ENCODE results near the gene VRTN. TPM values are rescaled to one million over a fixed set of nuclear protein-coding genes. Genes with fewer than 3 reads are reported as not detected.

Gene VRTN
- total RNA-seq, 1 experiment from 2014 or later: not detected

DNA sequence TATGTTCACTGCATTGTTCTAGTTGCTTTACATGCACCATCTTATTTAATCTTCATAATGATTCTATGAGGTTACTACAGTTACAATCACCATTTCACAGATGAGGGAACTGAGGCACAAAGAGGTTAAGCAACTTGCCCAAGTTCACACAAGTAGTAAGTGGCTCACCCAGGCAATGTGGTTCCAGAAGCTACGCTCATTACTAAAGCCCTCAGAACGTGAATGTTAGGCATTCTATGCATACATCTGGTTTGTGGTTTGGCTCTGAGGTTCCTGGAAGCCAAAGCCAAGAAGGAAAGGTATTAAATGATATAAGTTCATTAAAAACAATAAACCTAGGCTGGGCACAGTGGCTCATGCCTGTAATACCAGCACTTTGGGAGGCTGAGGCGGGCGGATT, 14.4 kb upstream of the VRTN start:
- CTCF ChIA-PET: no interaction called here
- intact Hi-C loops (cut with micrococcal nuclease): no loop called here
- POLR2A ChIA-PET: no interaction called here
- BruUV-seq (replicated peaks): no TSS peak
- peak; percentile 37 for DNase-seq (ENCODE audit: unreplicated experiment)
- Mint-ChIP-seq H3K27me3 (ENCODE audit: insufficient read depth, unreplicated experiment) (peaks cover 12% of the 10 kb centered on the region), H3K4me1 (ENCODE audit: insufficient read depth, unreplicated experiment) (no peaks in the 10 kb centered on the region), H3K36me3 (ENCODE audit: insufficient read depth, unreplicated experiment) (no peaks in the 10 kb centered on the region), H3K4me3 (ENCODE audit: unreplicated experiment) (no peak overlapping the region), H3K27ac (ENCODE audit: low read depth, unreplicated experiment) (no peak overlapping the region), H3K9me3 (ENCODE audit: unreplicated experiment) (no peaks in the 10 kb centered on the region)
- TF ChIP-seq, protein P1, sequence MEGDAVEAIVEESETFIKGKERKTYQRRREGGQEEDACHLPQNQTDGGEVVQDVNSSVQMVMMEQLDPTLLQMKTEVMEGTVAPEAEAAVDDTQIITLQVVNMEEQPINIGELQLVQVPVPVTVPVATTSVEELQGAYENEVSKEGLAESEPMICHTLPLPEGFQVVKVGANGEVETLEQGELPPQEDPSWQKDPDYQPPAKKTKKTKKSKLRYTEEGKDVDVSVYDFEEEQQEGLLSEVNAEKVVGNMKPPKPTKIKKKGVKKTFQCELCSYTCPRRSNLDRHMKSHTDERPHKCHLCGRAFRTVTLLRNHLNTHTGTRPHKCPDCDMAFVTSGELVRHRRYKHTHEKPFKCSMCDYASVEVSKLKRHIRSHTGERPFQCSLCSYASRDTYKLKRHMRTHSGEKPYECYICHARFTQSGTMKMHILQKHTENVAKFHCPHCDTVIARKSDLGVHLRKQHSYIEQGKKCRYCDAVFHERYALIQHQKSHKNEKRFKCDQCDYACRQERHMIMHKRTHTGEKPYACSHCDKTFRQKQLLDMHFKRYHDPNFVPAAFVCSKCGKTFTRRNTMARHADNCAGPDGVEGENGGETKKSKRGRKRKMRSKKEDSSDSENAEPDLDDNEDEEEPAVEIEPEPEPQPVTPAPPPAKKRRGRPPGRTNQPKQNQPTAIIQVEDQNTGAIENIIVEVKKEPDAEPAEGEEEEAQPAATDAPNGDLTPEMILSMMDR (IDR thresholded peaks at IDR 0.05; ENCODE audit: unreplicated experiment): no peak

DNA sequence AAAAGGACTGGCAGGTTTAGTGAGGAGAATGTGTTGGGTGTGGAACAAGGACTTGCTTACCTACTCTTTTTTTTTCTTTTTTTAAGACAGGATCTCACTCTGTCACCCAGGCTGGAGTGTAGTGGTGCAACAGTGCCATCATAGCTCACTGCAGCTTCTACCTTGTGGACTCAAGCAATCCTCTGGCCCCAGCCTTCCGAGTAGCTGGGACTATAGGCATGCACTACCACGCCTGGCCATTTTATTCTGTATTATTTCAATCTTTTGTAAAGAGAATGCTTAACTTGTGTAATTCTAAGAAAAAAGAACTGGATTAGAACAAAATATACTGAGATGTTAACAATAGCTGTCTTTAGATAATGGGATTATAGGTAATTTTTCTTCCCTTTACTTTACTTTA, 1.9 kb upstream of the VRTN start:
- no peaks in the 10 kb centered on the region for H3K9me3 Mint-ChIP-seq (ENCODE audit: unreplicated experiment)
- ChIA-PET CTCF (interaction anchor here (1.0 kb wide), 1 partner anchor 143 kb away, joined by 6 read pairs; no protein-coding TSS in a partner anchor), POLR2A (interaction anchor here (0.5 kb wide), 1 partner anchor 417 kb away, joined by 3 read pairs; no protein-coding TSS in a partner anchor)
- intact Hi-C loops (cut with micrococcal nuclease): no loop called here
- no peaks in the 10 kb centered on the region for H3K36me3 Mint-ChIP-seq (ENCODE audit: insufficient read depth, unreplicated experiment)
- no peak overlapping the region for H3K4me3 Mint-ChIP-seq (ENCODE audit: unreplicated experiment)
- peaks cover 6% of the 10 kb centered on the region for H3K4me1 Mint-ChIP-seq (ENCODE audit: insufficient read depth, unreplicated experiment)
- BruUV-seq (replicated peaks): no TSS peak
- TF ChIP-seq, protein P1 (IDR thresholded peaks at IDR 0.05; ENCODE audit: unreplicated experiment): no peak
- no peak for DNase-seq (ENCODE audit: unreplicated experiment)
- H3K27me3 Mint-ChIP-seq (ENCODE audit: insufficient read depth, unreplicated experiment): peaks cover 22% of the 10 kb centered on the region
- H3K27ac Mint-ChIP-seq (ENCODE audit: low read depth, unreplicated experiment): no peak overlapping the region

DNA sequence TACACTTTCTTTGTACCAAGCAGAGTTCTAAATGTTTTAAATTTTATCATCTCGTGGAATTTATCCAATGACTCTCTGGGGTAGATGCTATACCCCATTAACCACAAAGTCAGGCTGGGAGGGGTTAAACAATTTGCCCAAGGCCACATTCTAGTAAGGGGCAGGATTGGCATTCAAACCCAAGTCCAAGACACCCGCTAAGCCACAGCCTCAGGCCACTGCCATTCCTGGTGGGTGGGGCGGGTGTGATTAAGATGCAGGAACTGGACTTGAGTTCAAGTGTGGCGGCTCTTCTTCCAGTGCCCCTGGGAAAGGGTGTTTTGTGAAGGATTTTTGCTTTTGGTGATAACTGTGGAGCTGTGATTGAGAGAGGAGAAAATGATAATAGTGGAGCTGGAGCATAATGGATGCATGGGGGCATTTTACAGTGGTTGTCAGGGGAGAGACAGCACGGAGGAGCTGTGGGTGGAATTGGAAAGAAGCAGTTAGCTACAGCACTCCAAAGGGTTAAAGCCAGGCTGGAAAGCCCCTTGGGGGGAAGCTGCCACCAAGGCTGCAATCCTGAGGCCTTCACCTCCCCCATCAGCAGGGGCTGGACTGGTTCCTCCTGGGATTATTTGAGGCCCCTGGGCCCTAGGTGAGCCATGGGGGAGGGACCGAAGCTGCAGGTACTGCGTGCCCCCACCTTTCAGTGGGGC, 1.0 kb upstream of the VRTN start:
- H3K27ac Mint-ChIP-seq (ENCODE audit: low read depth, unreplicated experiment): no peak overlapping the region
- POLR2A ChIA-PET: no interaction called here

DNA sequence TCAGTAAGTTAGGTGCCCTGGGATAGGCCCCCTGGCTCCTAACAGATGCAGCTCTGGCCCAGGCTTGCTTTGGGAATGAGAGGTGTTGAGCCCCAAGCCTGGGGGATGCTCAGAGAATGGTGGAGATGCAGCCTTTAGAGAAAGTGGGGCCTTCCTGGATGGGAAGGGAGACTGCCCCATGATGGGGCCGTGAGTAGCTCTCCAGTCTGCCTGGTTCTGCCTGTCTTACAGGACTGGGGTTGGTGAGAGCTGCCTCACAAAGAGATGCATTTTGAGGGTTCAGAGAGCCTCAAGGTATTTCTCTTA, 523 bp upstream of the VRTN start:
- ChIA-PET POLR2A (no interaction called here), CTCF (interaction anchor here (0.6 to 0.7 kb wide), 2 partner anchors 123 to 216 kb away, joined by 3 read pairs; no protein-coding TSS in a partner anchor)
- H3K4me1 Mint-ChIP-seq (ENCODE audit: insufficient read depth, unreplicated experiment): peaks cover 6% of the 10 kb centered on the region

More for the DNA sequence above, 1.0 kb upstream of the VRTN start:
- Mint-ChIP-seq H3K27me3 (ENCODE audit: insufficient read depth, unreplicated experiment) (peaks cover 31% of the 10 kb centered on the region), H3K9me3 (ENCODE audit: unreplicated experiment) (no peaks in the 10 kb centered on the region), H3K36me3 (ENCODE audit: insufficient read depth, unreplicated experiment) (no peaks in the 10 kb centered on the region), H3K4me1 (ENCODE audit: insufficient read depth, unreplicated experiment) (peaks cover 6% of the 10 kb centered on the region), H3K4me3 (ENCODE audit: unreplicated experiment) (no peak overlapping the region)
- TF ChIP-seq, protein P1 (IDR thresholded peaks at IDR 0.05; ENCODE audit: unreplicated experiment): no peak
- no peak for DNase-seq (ENCODE audit: unreplicated experiment)
- CTCF ChIA-PET: interaction anchor here (0.7 kb wide), 1 partner anchor 216 kb away, joined by 3 read pairs; no protein-coding TSS in a partner anchor
- no TSS peak for BruUV-seq (replicated peaks)
- intact Hi-C loops (cut with micrococcal nuclease): no loop called here

More for the DNA sequence above, 523 bp upstream of the VRTN start:
- DNase-seq (ENCODE audit: unreplicated experiment): no peak
- TF ChIP-seq, protein P1 (IDR thresholded peaks at IDR 0.05; ENCODE audit: unreplicated experiment): no peak
- Mint-ChIP-seq H3K36me3 (ENCODE audit: insufficient read depth, unreplicated experiment) (no peaks in the 10 kb centered on the region), H3K4me3 (ENCODE audit: unreplicated experiment) (no peak overlapping the region), H3K9me3 (ENCODE audit: unreplicated experiment) (no peaks in the 10 kb centered on the region), H3K27ac (ENCODE audit: low read depth, unreplicated experiment) (no peak overlapping the region), H3K27me3 (ENCODE audit: insufficient read depth, unreplicated experiment) (peaks cover 36% of the 10 kb centered on the region)
- no TSS peak for BruUV-seq (replicated peaks)
- intact Hi-C loops (cut with micrococcal nuclease): no loop called here
